Activated CD4-positive, alpha-beta T cell treated with anti-CD3 and anti-CD28 coated beads, Interleukin-2, amount 50 U/mL, for 16 hours (primary cell): ENCODE data around the gene OCIAD2.
A peak's percentile ranks its signal among the peaks of the same experiment; 100 is the strongest.
"Not testable (repeated sequence)": the region's sequence is repeated elsewhere in the genome, so short reads cannot be mapped to it uniquely, and the experiment has no call there.

ENCODE experiments used
- DNase-seq: peaks from one replicate; pipeline ENCODE4 v3.0.0-alpha.2; 2020

Gene OCIAD2

GRCh38 chr4:48905363-48906015, 1.1 kb downstream of the OCIAD2 start:
- no peak for DNase-seq

- DNase-seq = no peak
Observed at GRCh38 chr4:48904541-48905142, 1.9 kb downstream of the OCIAD2 start.

- no peak for DNase-seq
Observed at GRCh38 chr4:48904101-48904500, 2.5 kb downstream of the OCIAD2 start.

- no peak for DNase-seq
Observed at GRCh38 chr4:48902266-48902665, 4.3 kb downstream of the OCIAD2 start.

GRCh38 chr4:48901196-48901595, 5.4 kb downstream of the OCIAD2 start:
- DNase-seq = no peak

GRCh38 chr4:48899950-48900349, 6.6 kb downstream of the OCIAD2 start:
- no peak for DNase-seq

- no peak for DNase-seq
Observed at GRCh38 chr4:48899432-48899749, 7.2 kb downstream of the OCIAD2 start.

GRCh38 chr4:48898733-48899431, 7.7 kb downstream of the OCIAD2 start:
- peak; percentile 25 for DNase-seq

GRCh38 chr4:48896845-48897244, 9.7 kb downstream of the OCIAD2 start:
- DNase-seq = no peak

- no peak for DNase-seq
Observed at GRCh38 chr4:48891028-48891619, 15.4 kb downstream of the OCIAD2 start.

- DNase-seq = not testable (repeated sequence)
Observed at GRCh38 chr4:48889750-48890149, 16.8 kb downstream of the OCIAD2 start.

- not testable (repeated sequence) for DNase-seq
Observed at GRCh38 chr4:48881646-48882045, 24.9 kb downstream of the OCIAD2 start.

GRCh38 chr4:48879561-48880442, 26.8 kb downstream of the OCIAD2 start:
- no peak for DNase-seq

- DNase-seq = no peak
Observed at GRCh38 chr4:48877827-48878535, 28.6 kb downstream of the OCIAD2 start.

GRCh38 chr4:48864696-48865095, 41.9 kb downstream of the OCIAD2 start:
- DNase-seq = not testable (repeated sequence)

- no peak for DNase-seq
Observed at GRCh38 chr4:48863728-48864127, 42.8 kb downstream of the OCIAD2 start.

- no peak for DNase-seq
Observed at GRCh38 chr4:48862661-48863060, 43.9 kb downstream of the OCIAD2 start.

GRCh38 chr4:48862038-48862437, 44.5 kb downstream of the OCIAD2 start:
- DNase-seq = no peak

- DNase-seq = no peak
Observed at GRCh38 chr4:48858130-48858529, 48.4 kb downstream of the OCIAD2 start.

- no peak for DNase-seq
Observed at GRCh38 chr4:48854982-48855381, 51.6 kb downstream of the OCIAD2 start.

GRCh38 chr4:48854395-48854683, 52.2 kb downstream of the OCIAD2 start:
- DNase-seq = no peak

GRCh38 chr4:48853604-48854394, 52.8 kb downstream of the OCIAD2 start:
- no peak for DNase-seq
